Naive thymus-derived CD4-positive, alpha-beta T cell (primary cell): Measurements from ENCODE around the gene PRR7. TPM values are rescaled to one million over a fixed set of nuclear protein-coding genes. Genes with fewer than 3 reads are reported as not detected.

Source experiments
- ATAC-seq: fragments of 150-1000 bp; cut with Tn5 transposase; 2 replicates; pipeline ENCODE4 v1.10.0; 2021; ENCODE audit warnings: mild to moderate bottlenecking, moderate library complexity
- CTCF ChIA-PET: fragments of 350-600 bp; sonication (Branson Sonifier 250); formaldehyde crosslinking; loops from one replicate; lab custom pipeline; 2021; ENCODE audit warnings: antibody characterized with exemption; lab: Charles Lee
- POLR2A ChIA-PET: fragments of 350-600 bp; sonication (Branson Sonifier 250); formaldehyde crosslinking; loops from one replicate; lab custom pipeline; 2021; ENCODE audit warnings: antibody characterized with exemption, inconsistent platforms; lab: Charles Lee
- DNase-seq, 9 donors: peaks; one replicate each; pipeline versions ENCODE4 v3.0.0 to v3.0.0-alpha.2; 2020 to 2022; ENCODE audit warnings: mixed read lengths in 1 of 9
- H3K27ac ChIP-seq: one replicate; pipeline ENCODE4 v1.7.0; 2013; ENCODE audit warnings: mild to moderate bottlenecking, low read depth, low read length, moderate library complexity
- H3K27me3 ChIP-seq, 2 donors: one replicate each; pipeline ENCODE4 v1.7.0; 2013; ENCODE audit warnings: low read length in 2 of 2, mild to moderate bottlenecking in 2 of 2, moderate library complexity in 2 of 2; ENCODE audit not compliant: control insufficient read depth in 2 of 2, insufficient read depth in 2 of 2
- H3K36me3 ChIP-seq, 3 experiments: 1 replicate in 2 of 3; 2 replicates in 1 of 3; pipeline ENCODE4 v1.7.0; 2013; ENCODE audit warnings: low read length in 3 of 3, mild to moderate bottlenecking in 3 of 3, moderate library complexity in 1 of 3; ENCODE audit not compliant: insufficient read depth in 3 of 3, control insufficient read depth in 2 of 3
- H3K4me1 ChIP-seq, 2 donors: one replicate each; pipeline ENCODE4 v1.7.0; 2013; ENCODE audit warnings: low read length in 2 of 2, mild to moderate bottlenecking in 2 of 2, moderate library complexity in 1 of 2; ENCODE audit not compliant: control insufficient read depth in 2 of 2, insufficient read depth in 2 of 2
- H3K4me3 ChIP-seq: 2 replicates; pipeline ENCODE4 v1.7.0; 2013; ENCODE audit warnings: mild to moderate bottlenecking, low read length
- H3K9me3 ChIP-seq, 3 experiments: 1 replicate in 2 of 3; 2 replicates in 1 of 3; pipeline ENCODE4 v1.7.0; 2013; ENCODE audit warnings: low read length in 3 of 3; ENCODE audit not compliant: control insufficient read depth in 2 of 3
- H3K27ac Mint-ChIP-seq, 9 donors: one replicate each; pipeline ENCODE4 v1.8.0; 2020 to 2022; ENCODE audit warnings: mixed read lengths in 9 of 9, mild to moderate bottlenecking in 8 of 9, moderate library complexity in 5 of 9, inconsistent platforms in 2 of 9
- H3K27me3 Mint-ChIP-seq, 5 donors: one replicate each; pipeline ENCODE4 v1.8.0; 2021 to 2022; ENCODE audit warnings: mixed read lengths in 5 of 5, mild to moderate bottlenecking in 1 of 5
- H3K36me3 Mint-ChIP-seq, 5 donors: one replicate each; pipeline ENCODE4 v1.8.0; 2020 to 2022; ENCODE audit warnings: mixed read lengths in 5 of 5, mild to moderate bottlenecking in 3 of 5, inconsistent platforms in 1 of 5
- H3K4me1 Mint-ChIP-seq, 7 donors: one replicate each; pipeline ENCODE4 v1.8.0; 2020 to 2022; ENCODE audit warnings: mixed read lengths in 7 of 7, mild to moderate bottlenecking in 3 of 7, inconsistent platforms in 1 of 7
- H3K4me3 Mint-ChIP-seq, 10 donors: one replicate each; pipeline ENCODE4 v1.8.0; 2020 to 2022; ENCODE audit warnings: mild to moderate bottlenecking in 10 of 10, mixed read lengths in 10 of 10, moderate library complexity in 6 of 10, inconsistent platforms in 2 of 10
- H3K9me3 Mint-ChIP-seq, 11 donors: one replicate each; pipeline ENCODE4 v1.8.0; 2020 to 2022; ENCODE audit warnings: mixed read lengths in 11 of 11, mild to moderate bottlenecking in 4 of 11, inconsistent platforms in 1 of 11, moderate library complexity in 1 of 11
- intact Hi-C, 2 donors: fragments of 100-400 bp; cut with micrococcal nuclease; formaldehyde crosslinking; loops; one replicate each; pipeline ENCODE4 v1.15.1; 2023
- polyA plus RNA-seq, 2 donors: library from polyadenylated mRNA; unstranded; fragments of 300-500 nt; fragmentation: Illumina TruSeq; gene quantifications; one replicate each; pipeline ENCODE4 v1.2.3, GENCODE V29; 2021
- total RNA-seq, 6 experiments: library from RNA in 5 of 6; stranded (reverse) in 5 of 6; gene quantifications; 1 replicate in 5 of 6; 2 replicates in 1 of 6; pipeline ENCODE4 v1.2.3 and lab custom pipeline; 2021 to 2026

PRR7 gene
- total and polyA plus RNA-seq, 7 experiments from 2014 or later, result 6.4 to 31.8 (median 11.7) TPM

- DNase-seq, result no peak
- intact Hi-C loops, result no loop called here
- no peaks in the 10 kb centered on the region for H3K4me1 ChIP-seq
- no peak for ATAC-seq
- H3K36me3 ChIP-seq, result peaks cover 0 to 17% (median 0%) of the 10 kb centered on the region in 3 experiments
- POLR2A ChIA-PET, result interaction anchor here (0.6 kb wide), 1 partner anchor 40 kb away, joined by 3 read pairs; no protein-coding TSS in a partner anchor
- H3K27me3 ChIP-seq, result no peaks in the 10 kb centered on the region
- Mint-ChIP-seq H3K4me3 (no peak overlapping the region), H3K9me3 (no peaks in the 10 kb centered on the region), H3K4me1 (peaks cover 0 to 20% (median 8%) of the 10 kb centered on the region in 7 donors), H3K27ac (peak overlapping the region in 1 of 9 donors; percentile 52), H3K27me3 (no peaks in the 10 kb centered on the region), H3K36me3 (peaks cover 0 to 6% (median 0%) of the 10 kb centered on the region in 5 donors)
- no peak overlapping the region for H3K27ac ChIP-seq
- no peaks in the 10 kb centered on the region for H3K9me3 ChIP-seq
- CTCF ChIA-PET, result no interaction called here
- H3K4me3 ChIP-seq, result no peak overlapping the region
Observed at GRCh38 chr5:177490311-177490991, 43.8 kb downstream of the PRR7 start.

DNA sequence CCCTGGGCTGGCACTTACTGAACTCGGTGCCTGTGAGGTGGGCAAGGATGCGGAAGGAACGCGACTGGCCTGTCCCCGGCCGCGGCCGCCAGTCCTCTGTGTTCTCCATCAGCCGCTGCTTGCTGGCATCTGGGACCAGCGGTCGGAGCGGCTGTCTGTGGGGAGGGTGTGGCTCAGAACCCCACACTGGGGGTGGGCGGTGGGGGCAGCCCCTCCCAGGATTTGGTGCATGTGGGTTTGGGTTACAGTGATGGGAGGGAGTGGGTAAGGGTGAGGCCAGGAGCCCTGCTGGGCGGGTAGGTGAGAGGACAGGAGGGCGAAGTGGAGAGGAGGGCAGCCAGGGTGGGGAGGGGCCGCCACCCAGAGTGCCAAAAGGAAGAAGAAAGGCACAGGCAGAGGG lies 44.4 kb downstream of the PRR7 start:
- ChIA-PET CTCF (no interaction called here), POLR2A (no interaction called here)
- no peaks in the 10 kb centered on the region for H3K27me3 ChIP-seq
- H3K4me1 Mint-ChIP-seq, result peaks cover 0 to 24% (median 8%) of the 10 kb centered on the region in 7 donors
- H3K27me3 Mint-ChIP-seq, result no peaks in the 10 kb centered on the region
- H3K36me3 ChIP-seq, result peaks cover 0 to 17% (median 0%) of the 10 kb centered on the region in 3 experiments
- H3K27ac ChIP-seq, result no peak overlapping the region
- H3K36me3 Mint-ChIP-seq, result peaks cover 0 to 6% (median 0%) of the 10 kb centered on the region in 5 donors
- H3K27ac Mint-ChIP-seq, result no peak overlapping the region
- ATAC-seq, result no peak
- intact Hi-C loops, result no loop called here
- H3K4me3 Mint-ChIP-seq, result no peak overlapping the region
- DNase-seq, result no peak
- no peaks in the 10 kb centered on the region for H3K9me3 ChIP-seq
- H3K4me1 ChIP-seq, result no peaks in the 10 kb centered on the region
- no peak overlapping the region for H3K4me3 ChIP-seq
- no peaks in the 10 kb centered on the region for H3K9me3 Mint-ChIP-seq

DNA sequence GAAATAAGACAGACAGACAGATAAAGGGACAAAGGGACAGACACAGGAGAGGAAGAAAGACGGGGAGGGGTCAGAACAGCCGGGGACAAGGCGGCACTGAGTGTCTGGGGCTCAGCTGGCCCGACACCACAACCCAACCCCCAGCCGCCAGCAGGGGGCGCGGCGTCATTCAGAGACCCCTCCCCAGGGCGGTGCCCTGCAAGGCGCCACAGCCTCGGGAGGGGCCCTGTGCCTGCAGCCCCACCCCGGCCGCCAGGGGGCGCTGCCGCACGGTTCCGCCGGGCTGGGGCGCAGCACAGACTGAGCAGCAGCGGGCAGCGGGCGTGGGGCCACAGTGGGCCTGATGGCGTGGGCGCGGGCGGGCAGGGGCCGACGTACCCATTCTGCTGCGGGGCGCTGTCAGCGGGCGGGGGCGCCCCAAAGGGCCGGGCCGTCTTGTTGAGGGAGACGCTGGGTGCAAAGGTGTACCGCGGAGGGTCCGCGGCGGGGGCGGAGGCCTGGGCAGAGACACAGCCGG lies 44.9 kb downstream of the PRR7 start:
- Histone ChIP-seq H3K9me3 (no peaks in the 10 kb centered on the region), H3K27ac (no peak overlapping the region), H3K27me3 (no peaks in the 10 kb centered on the region), H3K4me1 (no peaks in the 10 kb centered on the region), H3K36me3 (peaks cover 0 to 17% (median 0%) of the 10 kb centered on the region in 3 experiments), H3K4me3 (no peak overlapping the region)
- CTCF ChIA-PET, result no interaction called here
- ATAC-seq (peak; percentile 16), DNase-seq (peak in 1 of 9 donors; percentile 66)
- H3K36me3 Mint-ChIP-seq, result peaks cover 0 to 6% (median 0%) of the 10 kb centered on the region in 5 donors
- intact Hi-C loops, result no loop called here
- H3K4me1 Mint-ChIP-seq, result peaks cover 0 to 29% (median 8%) of the 10 kb centered on the region in 7 donors
- no peak overlapping the region for H3K27ac Mint-ChIP-seq
- POLR2A ChIA-PET, result interaction anchor here (0.5 kb wide), 1 partner anchor 16 kb away, joined by 3 read pairs; no protein-coding TSS in a partner anchor
- H3K9me3 Mint-ChIP-seq, result no peaks in the 10 kb centered on the region
- H3K27me3 Mint-ChIP-seq, result no peaks in the 10 kb centered on the region
- H3K4me3 Mint-ChIP-seq, result no peak overlapping the region

- Histone ChIP-seq H3K9me3 (no peaks in the 10 kb centered on the region), H3K36me3 (peaks cover 0 to 15% (median 0%) of the 10 kb centered on the region in 3 experiments), H3K27ac (no peak overlapping the region), H3K4me3 (no peak overlapping the region), H3K4me1 (no peaks in the 10 kb centered on the region), H3K27me3 (no peaks in the 10 kb centered on the region)
- Mint-ChIP-seq H3K27ac (peak overlapping the region in 1 of 9 donors; percentile 36), H3K4me3 (no peak overlapping the region), H3K36me3 (peaks cover 0 to 5% (median 0%) of the 10 kb centered on the region in 5 donors), H3K27me3 (no peaks in the 10 kb centered on the region), H3K9me3 (no peaks in the 10 kb centered on the region), H3K4me1 (peaks cover 0 to 30% (median 9%) of the 10 kb centered on the region in 7 donors)
- intact Hi-C loops, result no loop called here
- ATAC-seq (no peak), DNase-seq (no peak)
- ChIA-PET POLR2A (interaction anchor here (0.5 kb wide), 1 partner anchor 15 kb away, joined by 3 read pairs; no protein-coding TSS in a partner anchor), CTCF (interaction anchor here (0.6 kb wide), 1 partner anchor 606 kb away, joined by 3 read pairs; no protein-coding TSS in a partner anchor)
Observed at GRCh38 chr5:177491983-177492746, 45.6 kb downstream of the PRR7 start.

DNA sequence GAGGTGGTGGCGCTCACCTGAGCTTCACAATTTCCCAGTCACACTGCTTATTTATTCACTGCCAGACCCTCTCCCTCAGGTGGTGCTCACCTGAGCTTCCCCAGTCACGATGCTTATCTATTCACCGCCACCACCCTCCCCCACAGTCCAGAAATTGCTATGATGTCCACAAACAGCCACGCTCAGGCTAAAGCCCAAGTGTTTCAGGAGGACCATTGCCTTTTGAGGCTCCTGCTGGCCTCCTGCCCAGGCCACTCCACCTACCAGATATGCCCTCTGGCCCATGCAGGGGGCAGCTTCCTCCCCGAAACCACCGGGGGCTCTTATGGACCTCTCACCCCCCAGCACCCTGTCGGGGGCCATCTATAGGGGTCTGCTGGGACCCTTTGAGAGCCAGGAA lies 46.2 kb downstream of the PRR7 start:
- Mint-ChIP-seq H3K9me3 (no peaks in the 10 kb centered on the region), H3K27me3 (peaks cover 0 to 2% (median 0%) of the 10 kb centered on the region in 5 donors), H3K27ac (peak overlapping the region in 3 of 9 donors; percentile 36 to 48 (median 43)), H3K36me3 (peaks cover 0 to 5% (median 0%) of the 10 kb centered on the region in 5 donors), H3K4me3 (no peak overlapping the region), H3K4me1 (peaks cover 2 to 30% (median 11%) of the 10 kb centered on the region in 7 donors)
- peaks cover 0 to 9% (median 0%) of the 10 kb centered on the region in 3 experiments for H3K36me3 ChIP-seq
- POLR2A ChIA-PET, result no interaction called here
- H3K27me3 ChIP-seq, result no peaks in the 10 kb centered on the region
- DNase-seq (no peak), ATAC-seq (no peak)
- H3K4me1 ChIP-seq, result peaks cover 0 to 3% of the 10 kb centered on the region in 2 donors
- H3K27ac ChIP-seq, result no peak overlapping the region
- no peak overlapping the region for H3K4me3 ChIP-seq
- CTCF ChIA-PET, result interaction anchor here (0.6 to 1.6 kb wide), 3 partner anchors 9 to 605 kb away, joined by 3 to 4 read pairs (median 3); no protein-coding TSS in a partner anchor
- intact Hi-C loops, result no loop called here
- no peaks in the 10 kb centered on the region for H3K9me3 ChIP-seq

- H3K4me1 ChIP-seq, result peaks cover 7 to 10% of the 10 kb centered on the region in 2 donors
- ATAC-seq, result no peak
- H3K4me3 ChIP-seq, result no peak overlapping the region
- no peaks in the 10 kb centered on the region for H3K27me3 ChIP-seq
- H3K4me3 Mint-ChIP-seq, result peak overlapping the region in 3 of 10 donors; percentile 25 to 44 (median 34)
- peaks cover 0 to 5% (median 0%) of the 10 kb centered on the region in 5 donors for H3K36me3 Mint-ChIP-seq
- H3K36me3 ChIP-seq, result peaks cover 0 to 8% (median 0%) of the 10 kb centered on the region in 3 experiments
- H3K27ac ChIP-seq, result peak overlapping the region; percentile 8
- H3K9me3 Mint-ChIP-seq, result no peaks in the 10 kb centered on the region
- CTCF ChIA-PET, result interaction anchor here (1.2 to 1.6 kb wide), 4 partner anchors 8 to 148 kb away, joined by 3 to 5 read pairs (median 4); no protein-coding TSS in a partner anchor
- peak overlapping the region in 1 of 9 donors; percentile 80 for H3K27ac Mint-ChIP-seq
- H3K27me3 Mint-ChIP-seq, result peaks cover 0 to 10% (median 0%) of the 10 kb centered on the region in 5 donors
- intact Hi-C loops, result no loop called here
- no peak for DNase-seq
- H3K4me1 Mint-ChIP-seq, result peaks cover 12 to 38% (median 21%) of the 10 kb centered on the region in 7 donors
- POLR2A ChIA-PET, result interaction anchor here (0.7 kb wide), 1 partner anchor 76 kb away, joined by 3 read pairs; no protein-coding TSS in a partner anchor
- no peaks in the 10 kb centered on the region for H3K9me3 ChIP-seq
Observed at GRCh38 chr5:177493795-177494345, 47.3 kb downstream of the PRR7 start.
